PC-9 (cell line): ENCODE results near the gene ZNF605.

Source experiments
- EZH2 ChIP-seq: fragments of 200-600 bp; sonication (generic); IDR thresholded peaks from 2 replicates; pipeline ENCODE4 v1.8.0; 2017; ENCODE audit warnings: antibody characterized with exemption, low read depth
- TF ChIP-seq, protein P1 (sequence below): fragments of 200-600 bp; sonication (generic); conservative IDR thresholded peaks from 2 replicates; pipeline ENCODE4 v1.6.1; 2017; ENCODE audit warnings: mixed run types, antibody characterized with exemption, mild to moderate bottlenecking, moderate library complexity

DNA sequence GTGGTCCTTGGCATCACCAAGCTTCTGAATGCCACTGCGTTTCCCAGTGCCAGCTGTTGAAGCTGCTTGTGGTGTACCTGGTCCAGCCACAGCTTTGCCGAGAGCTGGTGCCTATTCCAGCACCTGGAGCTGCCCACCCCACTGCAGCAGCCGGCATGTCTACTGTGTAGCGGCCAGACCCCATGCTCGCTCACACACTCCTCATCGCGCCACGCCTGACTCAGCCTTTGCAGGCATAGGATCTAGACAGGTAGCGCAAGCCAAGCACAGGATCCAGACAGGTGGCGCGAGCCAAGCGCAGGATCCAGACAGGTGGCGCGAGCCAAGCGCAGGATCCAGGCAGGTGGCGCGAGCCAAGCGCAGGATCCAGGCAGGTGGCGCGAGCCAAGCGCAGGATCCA is 11.6 kb upstream of the ZNF605 start:
- TF ChIP-seq, protein P1, sequence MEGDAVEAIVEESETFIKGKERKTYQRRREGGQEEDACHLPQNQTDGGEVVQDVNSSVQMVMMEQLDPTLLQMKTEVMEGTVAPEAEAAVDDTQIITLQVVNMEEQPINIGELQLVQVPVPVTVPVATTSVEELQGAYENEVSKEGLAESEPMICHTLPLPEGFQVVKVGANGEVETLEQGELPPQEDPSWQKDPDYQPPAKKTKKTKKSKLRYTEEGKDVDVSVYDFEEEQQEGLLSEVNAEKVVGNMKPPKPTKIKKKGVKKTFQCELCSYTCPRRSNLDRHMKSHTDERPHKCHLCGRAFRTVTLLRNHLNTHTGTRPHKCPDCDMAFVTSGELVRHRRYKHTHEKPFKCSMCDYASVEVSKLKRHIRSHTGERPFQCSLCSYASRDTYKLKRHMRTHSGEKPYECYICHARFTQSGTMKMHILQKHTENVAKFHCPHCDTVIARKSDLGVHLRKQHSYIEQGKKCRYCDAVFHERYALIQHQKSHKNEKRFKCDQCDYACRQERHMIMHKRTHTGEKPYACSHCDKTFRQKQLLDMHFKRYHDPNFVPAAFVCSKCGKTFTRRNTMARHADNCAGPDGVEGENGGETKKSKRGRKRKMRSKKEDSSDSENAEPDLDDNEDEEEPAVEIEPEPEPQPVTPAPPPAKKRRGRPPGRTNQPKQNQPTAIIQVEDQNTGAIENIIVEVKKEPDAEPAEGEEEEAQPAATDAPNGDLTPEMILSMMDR = no peak
- no peak for TF ChIP-seq EZH2
